NCI-H1048 (cell line): ENCODE results near the gene GREB1L.
"Not testable (repeated sequence)": the region's sequence is repeated elsewhere in the genome, so short reads cannot be mapped to it uniquely, and the experiment has no call there.

Source experiments
- DNase-seq: peaks from one replicate; lab custom pipeline; 2025; lab: John Stamatoyannopoulos, UW

GREB1L gene

DNA sequence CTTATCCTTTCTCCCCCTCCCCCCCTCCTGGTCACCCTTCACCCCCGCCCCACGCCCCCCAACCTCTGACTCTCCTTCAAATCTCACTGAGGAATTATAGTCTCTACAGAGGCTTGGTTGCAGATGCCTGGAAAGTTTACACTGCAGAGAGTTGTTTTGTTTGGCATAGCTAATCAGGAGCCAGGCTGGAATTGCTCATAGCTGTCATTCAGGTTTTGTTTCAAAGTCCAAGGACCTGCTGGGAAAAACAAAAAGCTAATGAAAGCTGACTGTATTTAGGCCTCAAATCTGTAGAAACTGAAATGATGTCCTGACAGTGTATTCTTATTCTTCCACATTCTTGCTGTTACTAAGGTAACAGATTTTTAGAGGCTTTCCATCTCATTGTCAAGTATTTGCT is 22.6 kb downstream of the GREB1L start:
- no peak for DNase-seq

DNA sequence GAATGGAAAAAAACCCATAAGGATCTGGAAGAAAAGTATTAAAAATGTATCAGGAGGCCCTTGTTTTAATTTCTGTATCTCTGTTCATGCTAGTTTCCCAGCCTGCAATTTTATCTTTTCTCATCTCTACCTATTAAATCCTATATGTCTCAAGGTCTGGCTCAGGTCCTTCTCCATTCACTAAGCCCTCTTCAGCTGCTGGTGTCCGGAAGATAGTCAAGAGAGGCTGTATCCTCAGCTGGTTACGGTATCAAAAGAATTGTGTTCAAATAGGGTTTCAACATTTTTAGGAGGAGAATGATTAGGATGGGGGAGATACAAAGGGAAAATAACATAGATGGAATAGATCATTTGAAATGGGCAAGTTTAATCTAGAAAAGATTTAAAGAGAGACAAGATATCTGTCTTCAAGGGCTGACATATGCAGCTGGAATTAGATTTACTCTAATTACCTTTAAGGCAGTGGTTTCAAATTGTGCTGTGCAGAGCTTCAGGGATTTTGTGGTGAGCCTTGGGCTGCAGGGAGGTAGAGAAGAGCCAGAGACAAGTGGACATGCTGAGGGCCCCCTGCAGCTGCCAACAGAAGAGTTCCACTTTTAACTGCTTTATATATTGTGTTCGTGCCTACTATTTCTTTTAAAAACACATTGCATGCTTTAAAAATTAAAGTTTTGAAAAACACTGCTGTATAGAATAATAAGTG is 24.1 kb downstream of the GREB1L start:
- no peak for DNase-seq

DNA sequence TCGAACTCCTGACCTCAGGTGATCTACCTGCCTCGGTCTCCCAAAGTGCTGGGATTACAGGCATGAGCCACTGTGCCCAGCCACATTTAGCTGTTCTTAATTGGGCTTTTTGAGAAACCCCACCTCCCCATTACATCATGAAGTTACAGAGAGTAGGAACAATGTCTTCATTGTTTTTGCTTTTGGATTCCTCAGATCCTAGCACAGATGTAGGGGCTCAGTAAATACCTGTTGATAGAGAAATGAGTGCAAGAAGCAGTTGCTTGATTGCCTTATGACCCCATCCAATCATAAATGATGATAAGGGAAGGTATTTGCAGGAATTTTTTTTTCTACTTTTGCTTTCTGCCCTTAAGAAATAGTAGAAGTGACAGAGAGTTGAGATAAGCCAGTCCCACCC is 25.4 kb downstream of the GREB1L start:
- no peak for DNase-seq

DNA sequence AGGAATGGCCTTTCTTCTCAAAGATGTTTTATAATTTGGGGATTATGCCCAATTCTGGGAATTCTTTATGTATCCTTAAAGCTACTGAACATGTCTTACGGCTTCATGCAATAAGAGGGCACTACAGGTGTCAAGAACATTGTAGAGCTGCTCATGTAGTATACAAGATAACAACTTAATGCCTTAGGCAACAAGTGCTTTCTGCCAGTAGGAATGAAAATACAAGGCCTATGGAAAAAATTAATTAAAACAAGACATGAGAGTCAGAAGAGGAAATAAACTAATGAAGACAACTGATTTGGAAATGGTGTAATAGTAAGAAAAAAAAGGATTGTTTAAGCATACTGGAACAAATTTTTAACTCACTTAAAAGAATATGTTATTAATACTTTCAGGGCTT is 27.3 kb downstream of the GREB1L start:
- DNase-seq = no peak

DNA sequence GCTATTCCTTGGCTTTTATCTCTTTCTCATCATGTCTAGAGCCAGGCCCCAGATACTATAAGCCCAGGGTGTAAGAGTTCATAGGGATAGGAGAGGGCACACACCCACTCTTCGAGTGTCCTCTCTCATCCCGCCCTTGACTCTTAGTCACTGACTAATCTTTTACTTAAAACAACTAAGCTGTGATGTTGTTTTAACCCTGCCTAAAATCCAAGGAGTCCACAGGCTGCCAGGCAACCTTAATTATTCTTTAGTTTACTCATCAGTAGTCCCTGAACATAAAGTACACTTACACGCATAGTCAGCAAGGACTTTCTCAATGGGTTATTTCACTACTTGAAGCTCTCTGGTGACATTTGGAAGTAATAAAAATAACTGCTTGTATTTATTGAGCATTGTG is 28.4 kb downstream of the GREB1L start:
- DNase-seq = no peak

DNA sequence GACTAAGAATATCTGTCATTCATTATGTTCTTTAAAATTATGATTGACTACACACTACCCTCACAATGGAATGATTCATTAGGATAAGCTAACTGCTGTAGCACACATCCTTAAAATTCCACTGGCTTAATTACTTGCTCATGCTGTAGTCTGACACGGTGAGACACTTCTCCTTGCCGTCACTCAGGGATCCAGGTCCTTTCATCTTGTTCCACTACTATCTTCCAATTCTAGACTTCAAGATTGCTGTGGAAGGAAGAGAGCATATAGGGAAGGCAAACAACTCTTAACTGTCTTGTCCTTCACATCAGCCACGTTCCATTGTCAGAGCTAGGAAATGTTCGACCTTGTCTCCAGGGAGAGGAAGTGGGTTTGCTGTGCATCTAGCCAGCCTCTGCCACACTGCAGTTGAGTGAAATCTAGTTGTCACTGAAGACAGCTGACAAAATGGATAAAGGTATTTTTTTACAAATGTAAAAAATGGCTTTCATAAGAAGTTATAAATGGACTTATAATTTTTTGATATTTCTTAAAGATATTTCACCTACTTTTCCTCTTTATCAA is 30.1 kb downstream of the GREB1L start:
- DNase-seq = no peak

DNA sequence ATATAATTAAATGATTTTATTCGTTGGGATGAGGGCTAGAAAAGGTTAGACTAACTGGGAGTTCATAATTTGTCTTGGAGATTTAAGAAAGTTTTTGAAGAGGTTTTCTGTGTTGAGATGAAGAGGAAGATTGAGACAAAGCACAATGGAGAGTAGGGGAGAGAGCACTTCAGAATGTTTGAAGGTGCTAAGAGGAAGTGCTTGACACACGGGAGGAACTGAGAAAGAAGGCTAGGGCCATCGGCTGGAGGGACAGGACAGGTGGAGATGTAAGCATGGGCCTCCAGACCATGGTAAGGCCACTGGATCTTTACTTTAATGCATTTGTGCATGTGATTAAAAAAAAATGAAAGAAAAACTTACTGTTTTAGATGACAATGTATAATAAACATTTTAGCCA is 31.5 kb downstream of the GREB1L start:
- no peak for DNase-seq

DNA sequence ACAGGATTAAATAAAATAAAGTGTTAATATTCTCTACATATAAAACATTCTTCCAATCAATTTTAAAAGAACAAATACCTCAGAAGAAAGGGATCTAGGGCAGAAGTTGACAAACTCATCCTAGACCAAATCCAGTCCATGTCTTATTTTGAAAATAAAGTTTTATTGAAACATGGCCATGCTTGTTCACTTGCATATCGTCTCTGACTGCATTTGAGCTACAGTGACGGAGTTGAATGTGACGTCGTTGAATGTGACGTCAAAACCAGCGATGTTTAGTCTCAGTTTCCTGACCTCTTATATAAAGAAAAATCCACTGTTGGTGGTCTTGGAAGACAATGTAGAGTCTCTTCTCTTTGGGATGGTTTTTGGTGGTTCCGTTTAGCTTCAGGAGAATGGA is 33.6 kb downstream of the GREB1L start:
- no peak for DNase-seq

DNA sequence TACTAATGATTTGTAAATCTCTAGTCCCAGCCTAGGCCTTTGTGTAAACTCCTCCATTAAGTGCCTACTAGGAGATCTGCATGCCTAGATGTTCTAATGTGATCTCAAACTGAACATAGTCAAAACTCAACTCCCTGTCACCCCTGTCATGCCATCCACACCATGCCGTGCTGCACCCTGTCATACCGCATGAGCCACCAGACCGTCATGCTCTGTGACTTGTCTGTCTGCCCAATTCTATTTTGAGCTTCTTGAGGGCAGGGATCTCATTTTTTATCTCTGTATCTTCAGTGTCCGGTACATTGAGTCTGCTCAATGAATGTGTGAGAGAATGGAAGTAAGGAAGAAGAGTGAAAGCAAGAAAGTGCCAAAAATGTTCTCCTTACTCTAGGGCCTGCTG is 35.5 kb downstream of the GREB1L start:
- no peak for DNase-seq

DNA sequence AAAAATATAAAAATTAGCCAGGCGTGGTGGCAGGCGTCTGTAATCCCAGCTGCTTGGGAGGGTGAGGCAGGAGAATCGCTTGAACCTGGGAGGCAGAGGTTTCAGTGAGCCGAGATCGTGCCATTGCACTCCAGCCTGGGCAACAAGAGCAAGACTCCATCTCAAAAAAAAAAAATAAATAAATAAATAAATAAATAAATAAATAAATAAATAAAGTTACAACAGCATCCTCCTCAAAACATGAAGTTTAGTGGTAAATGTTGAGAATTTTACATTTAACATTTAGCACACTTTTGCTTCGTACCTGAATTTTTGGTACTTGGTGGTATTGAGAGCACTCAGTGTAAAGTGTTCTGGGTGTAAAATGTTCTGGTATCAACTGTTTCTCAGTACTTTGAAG is 36.2 kb downstream of the GREB1L start:
- DNase-seq = not testable (repeated sequence)

DNA sequence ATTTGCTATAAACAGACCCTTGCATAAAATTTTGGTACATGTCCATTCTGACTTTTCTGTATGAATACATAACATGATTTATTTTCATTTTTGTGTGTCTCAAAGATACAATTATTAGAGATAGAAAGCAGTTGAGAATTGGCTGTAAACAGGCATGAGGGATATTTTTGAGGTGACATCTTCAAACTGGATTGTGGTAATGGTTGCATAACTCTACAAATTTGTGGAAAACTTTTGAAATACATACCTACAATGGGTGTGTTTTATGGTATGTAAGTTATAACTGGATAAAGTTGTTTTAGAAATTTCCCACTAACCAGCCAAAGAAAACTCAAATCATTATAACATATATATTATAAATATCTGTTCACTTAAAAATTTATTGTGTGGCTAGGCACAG is 39.6 kb downstream of the GREB1L start:
- DNase-seq = no peak

DNA sequence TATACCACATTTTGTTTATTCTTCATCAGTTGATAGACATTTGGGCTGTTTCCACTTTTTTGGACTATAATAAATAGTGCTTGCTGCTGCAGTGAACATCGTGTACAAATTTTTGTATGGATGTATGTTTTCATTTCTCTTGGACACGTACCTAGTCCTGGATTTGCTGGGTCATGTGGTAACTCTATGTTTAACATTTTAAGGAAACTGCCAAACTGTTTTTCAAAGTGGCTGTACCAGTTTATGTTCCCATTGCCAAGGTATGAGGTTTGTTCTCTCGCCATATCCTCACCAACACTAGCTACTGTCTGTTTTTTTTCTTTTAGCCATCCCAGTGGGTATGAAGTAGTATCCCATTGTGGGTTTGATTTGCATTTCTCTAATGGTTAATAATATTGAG is 42.5 kb downstream of the GREB1L start:
- no peak for DNase-seq

DNA sequence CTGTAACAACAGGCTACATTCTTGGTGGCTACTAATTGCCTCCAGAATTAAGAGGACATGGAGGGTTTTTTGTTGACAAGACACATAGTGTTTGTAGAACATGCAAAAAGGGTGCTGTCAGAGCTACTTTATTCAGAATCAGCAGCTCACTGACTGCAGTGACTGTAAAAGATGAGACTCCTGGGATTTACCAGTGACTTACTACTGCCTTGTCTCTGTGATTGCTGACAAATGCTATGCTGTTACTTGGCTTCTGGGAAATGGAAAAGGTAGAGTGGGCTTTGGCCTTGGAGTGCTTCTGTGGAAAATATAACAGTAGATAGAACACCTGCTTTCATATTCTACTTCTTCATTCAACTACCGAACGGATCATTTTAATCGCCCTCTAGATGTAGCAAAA is 47.8 kb downstream of the GREB1L start:
- DNase-seq = no peak

DNA sequence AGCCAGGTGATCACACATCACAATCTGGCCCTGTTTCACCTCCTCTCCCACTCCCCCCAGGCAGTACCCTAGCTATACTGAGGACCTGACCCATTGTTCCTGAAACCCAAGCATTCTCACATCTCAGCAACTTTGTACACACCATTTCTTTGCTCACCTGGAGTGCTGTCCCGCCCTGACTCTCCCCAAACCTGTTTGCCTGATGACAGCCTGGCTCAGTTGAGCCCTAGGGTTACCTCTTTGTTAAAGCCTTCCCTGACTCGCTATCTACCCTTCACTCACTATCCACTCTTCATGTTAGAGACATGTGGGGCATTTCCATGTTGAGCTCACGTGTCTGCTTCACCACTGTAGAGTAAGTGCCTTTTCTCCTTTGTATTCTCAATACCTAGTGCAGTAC is 49.1 kb downstream of the GREB1L start:
- DNase-seq = no peak

DNA sequence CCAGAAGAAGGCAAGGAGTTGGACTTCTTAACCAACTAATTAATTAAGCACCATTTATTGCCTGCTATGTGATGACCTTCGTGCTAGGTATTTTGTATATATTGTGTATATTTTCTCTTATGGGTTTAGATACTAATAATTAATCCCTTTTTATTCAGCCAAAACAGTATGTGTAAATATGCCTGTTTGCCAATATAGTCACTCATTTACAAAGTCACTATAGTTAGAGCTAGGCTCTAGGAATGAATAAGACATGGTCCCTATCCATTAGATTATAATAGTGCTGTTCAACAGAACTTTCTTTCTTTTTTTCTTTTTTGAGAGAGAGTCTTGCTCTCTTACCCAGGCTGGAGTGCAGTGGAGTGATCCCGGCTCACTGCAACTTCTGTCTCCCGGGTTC is 51.4 kb downstream of the GREB1L start:
- DNase-seq = no peak

DNA sequence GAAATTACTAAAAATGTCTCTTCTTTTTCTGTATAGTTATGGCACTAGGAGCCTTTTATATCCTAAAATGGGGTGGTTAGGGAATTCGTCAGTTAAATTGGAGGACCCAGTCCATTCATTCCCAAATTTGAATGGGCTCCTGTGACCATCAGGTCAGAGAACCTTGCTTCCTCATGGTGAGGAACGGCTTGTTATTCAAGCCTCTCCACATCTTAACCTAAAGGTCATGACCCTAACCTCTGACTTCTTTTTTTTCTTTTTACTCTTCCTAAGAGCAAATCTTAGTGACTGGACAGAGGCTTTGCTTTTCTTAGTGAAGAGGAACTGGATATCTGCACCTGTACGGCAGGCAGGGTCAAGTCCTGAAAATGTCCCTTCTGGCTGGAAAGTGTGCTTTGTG is 53.1 kb downstream of the GREB1L start:
- no peak for DNase-seq

DNA sequence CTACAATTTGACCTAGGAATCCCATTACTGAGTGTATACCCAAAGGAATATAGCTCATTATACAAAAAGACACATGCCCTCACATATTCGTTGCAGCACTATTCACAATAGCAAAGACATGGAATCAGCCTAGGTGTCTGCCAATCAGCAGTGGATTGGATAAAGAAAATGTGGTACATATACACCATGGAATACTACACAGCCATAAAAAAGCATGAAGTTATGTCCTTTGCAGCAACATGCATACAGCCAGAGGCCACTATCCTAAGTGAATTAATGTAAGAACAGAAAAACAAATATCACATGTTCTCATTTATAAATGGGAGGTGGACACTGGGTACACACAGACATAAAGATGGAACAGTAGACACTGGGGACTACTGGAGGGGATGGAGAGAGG is 54.0 kb downstream of the GREB1L start:
- DNase-seq = no peak

DNA sequence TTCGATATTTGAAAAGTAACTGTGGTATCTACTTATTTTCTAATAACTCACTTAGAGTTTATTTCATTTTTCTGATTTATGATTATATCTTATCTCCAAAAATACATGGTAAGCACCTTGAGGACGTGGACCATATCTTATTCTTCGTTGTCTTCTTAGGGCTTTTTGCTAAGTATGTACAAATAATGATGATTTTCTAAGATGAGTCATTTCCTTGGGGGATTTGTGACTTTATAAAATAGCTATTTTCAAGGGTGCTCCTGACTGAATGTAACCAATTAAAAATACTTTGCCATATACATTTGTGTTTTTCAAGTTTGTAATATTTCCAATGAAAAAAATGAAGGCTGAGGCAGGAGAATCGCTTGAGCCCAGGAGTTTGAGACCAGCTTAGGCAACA is 56.3 kb downstream of the GREB1L start:
- no peak for DNase-seq

DNA sequence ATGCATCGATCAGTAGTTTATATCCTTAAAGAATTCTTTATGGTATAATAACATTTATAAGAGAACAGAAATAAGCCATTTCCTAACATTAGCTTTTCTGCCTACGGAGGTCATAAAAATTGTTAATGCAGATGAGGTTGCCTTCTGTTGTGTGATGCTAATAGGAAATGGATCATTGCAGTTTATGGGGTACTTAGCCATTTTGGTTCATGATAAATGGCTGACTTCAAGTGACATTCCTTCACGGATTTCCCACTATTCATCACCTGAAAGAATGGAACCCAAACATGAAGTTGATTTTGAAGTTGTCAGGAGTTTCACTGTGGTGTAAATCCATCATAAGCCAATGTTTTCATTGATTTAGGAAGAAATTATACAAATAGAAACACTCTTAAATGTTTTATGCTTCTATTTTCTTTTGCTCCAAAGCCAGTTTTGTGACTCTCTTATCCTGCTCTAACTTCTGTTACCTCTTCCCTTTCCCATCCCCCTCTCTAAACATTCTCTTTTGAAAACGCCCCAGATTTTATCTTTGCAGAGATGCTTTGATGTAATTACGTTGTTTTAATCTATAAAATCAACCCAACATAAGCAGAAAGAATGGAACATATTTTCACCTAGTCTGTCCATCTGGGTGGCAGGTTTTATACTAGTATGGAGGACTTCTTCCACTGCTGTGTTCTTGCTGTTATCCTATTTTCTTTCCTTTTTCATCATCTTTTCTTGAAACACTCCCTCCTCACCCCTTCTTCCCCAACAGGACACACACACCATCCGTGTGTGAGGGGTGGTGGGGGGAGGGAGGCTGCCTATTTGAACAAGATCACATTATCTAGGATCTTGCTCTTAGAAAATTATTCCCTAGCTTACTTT is 58.2 kb downstream of the GREB1L start:
- no peak for DNase-seq

DNA sequence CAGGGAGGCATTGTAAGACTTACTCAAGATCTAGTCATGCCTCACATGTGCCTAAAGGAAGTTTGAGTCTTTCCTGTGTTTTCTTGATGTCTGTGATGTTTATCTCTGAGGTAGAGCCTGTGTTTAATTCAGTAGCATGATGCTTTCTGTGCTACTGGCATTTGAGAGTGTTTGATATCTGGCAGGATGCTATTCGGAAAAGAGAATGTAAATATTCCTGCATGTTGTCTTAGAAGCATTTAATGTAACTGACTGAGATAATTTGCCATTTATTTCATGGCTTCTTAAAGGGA is 58.8 kb downstream of the GREB1L start:
- no peak for DNase-seq

DNA sequence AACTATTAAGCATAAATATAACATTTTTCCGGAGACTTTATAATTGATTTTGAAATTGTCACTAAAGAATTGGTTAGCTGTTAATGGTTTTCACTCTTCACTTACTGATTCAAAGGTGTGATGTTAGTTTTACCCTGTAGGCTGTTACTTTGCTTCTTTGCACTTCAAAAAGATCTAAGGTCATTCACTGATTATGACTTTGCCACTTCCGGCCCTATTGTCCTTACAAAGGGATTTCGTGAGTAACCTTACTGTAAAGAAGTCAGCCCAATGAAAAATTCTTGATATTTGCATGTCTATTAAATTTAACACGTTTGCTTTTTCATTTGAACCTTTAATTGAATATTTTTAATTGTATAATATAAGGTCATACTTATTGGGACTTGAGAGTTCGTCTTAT is 61.4 kb downstream of the GREB1L start:
- no peak for DNase-seq

DNA sequence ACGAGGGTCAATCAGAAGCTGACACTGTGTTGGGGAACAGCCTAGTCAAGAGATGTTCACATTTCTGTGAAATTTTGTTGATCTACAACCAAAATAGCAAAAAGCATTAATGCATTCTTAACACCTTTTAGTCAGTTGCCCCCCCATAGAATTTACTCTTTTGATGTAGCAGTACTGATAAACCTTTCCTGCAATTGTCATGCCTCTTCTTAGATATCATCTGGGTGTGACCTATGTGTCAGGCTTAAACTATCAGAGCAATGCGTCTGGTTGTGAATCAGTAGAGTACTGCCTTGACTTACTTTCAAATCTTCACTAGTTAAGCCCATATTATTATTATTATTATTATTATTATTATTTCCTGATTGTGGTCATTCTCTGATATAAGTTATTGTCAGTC is 61.9 kb downstream of the GREB1L start:
- DNase-seq = no peak

DNA sequence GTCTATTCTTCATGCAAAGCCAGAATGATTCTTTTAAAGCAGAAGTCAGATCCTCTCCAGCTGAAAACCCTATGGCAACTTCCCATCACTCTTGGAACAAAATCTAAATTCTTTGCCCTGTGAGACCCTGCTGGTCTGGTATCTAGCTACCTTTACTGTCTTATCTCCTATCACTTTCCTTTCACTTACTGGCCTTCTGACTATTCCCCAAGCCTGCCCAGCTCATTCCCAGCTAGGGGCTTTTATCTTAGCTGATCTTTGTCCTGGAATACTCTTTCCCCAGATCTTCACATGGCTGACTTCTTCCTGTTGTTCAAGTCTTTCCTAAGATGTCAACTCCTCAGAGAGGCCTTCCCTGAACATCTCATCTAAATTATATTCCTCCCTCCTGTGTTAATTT is 63.6 kb downstream of the GREB1L start:
- no peak for DNase-seq

DNA sequence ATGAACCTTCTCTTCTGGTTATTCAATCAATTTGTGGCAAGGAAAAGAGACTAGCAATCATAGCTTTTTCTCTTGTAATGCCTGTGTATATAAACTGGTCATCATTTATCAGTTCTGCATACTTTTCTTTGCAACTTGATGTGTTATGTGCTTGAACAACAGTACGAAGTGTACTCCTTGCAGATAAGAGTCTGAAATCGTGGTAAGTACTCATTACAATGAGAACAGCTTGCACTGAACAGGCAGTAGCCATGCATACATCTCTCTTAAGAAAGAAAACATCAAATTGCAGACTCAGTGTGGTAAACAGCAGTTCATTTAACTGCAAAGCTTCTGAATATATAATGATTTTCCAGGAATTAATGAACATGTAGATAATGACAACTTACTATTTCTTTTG is 64.3 kb downstream of the GREB1L start:
- no peak for DNase-seq
